Measurements from ENCODE around the gene KCND3. TPM values are rescaled to one million over a fixed set of nuclear protein-coding genes. Genes with fewer than 3 reads are reported as not detected.

Gene KCND3
- total RNA-seq, 1 experiment from 2014 or later = not detected

GRCh38 chr1:111778066-111778465 lies 211.4 kb downstream of the KCND3 start:
- POLR2A ChIA-PET (ENCODE audit: unreplicated experiment) = no interaction called here
- Histone ChIP-seq H4K20me1 (ENCODE audit: insufficient read depth) (no peaks in the 10 kb centered on the region), H3K79me2 (ENCODE audit: low read depth) (no peaks in the 10 kb centered on the region), H3K4me1 (replicated peaks; ENCODE audit: insufficient read depth) (no peaks in the 10 kb centered on the region), H3K9me2 (ENCODE audit: insufficient read depth) (no peaks in the 10 kb centered on the region), H3K9me3 (ENCODE audit: insufficient read depth, low read depth) (no peaks in the 10 kb centered on the region), H2AFZ (no peak overlapping the region), H3K36me3 (ENCODE audit: low read depth) (no peaks in the 10 kb centered on the region), H3K27ac (no peak overlapping the region), H3F3A (ENCODE audit: insufficient read depth, low read depth) (no peaks in the 10 kb centered on the region), H3K27me3 (ENCODE audit: insufficient read depth, low read depth) (peaks cover 73% of the 10 kb centered on the region), H3K4me3 (no peak overlapping the region), H3K4me2 (no peak overlapping the region)
- intact Hi-C loops (cut with micrococcal nuclease; ENCODE audit: unreplicated experiment) = no loop called here
- TF ChIP-seq CTCF (conservative IDR thresholded peaks at IDR 0.05) (no peak), EZH2 (IDR thresholded peaks at IDR 0.05; ENCODE audit: low read depth) (no peak)
- CTCF ChIA-PET = interaction anchor here (0.5 kb wide), 1 partner anchor 632 kb away, joined by 4 read pairs; no protein-coding TSS in a partner anchor
- BruUV-seq (replicated peaks) = no TSS peak
- no peak for DNase-seq

GRCh38 chr1:111777301-111777700 lies 212.2 kb downstream of the KCND3 start:
- Histone ChIP-seq H3K4me2 (no peak overlapping the region), H4K20me1 (ENCODE audit: insufficient read depth) (no peaks in the 10 kb centered on the region), H2AFZ (no peak overlapping the region), H3F3A (ENCODE audit: insufficient read depth, low read depth) (no peaks in the 10 kb centered on the region), H3K79me2 (ENCODE audit: low read depth) (no peaks in the 10 kb centered on the region), H3K9me3 (ENCODE audit: insufficient read depth, low read depth) (no peaks in the 10 kb centered on the region), H3K4me1 (replicated peaks; ENCODE audit: insufficient read depth) (no peaks in the 10 kb centered on the region), H3K27ac (no peak overlapping the region), H3K4me3 (no peak overlapping the region), H3K36me3 (ENCODE audit: low read depth) (no peaks in the 10 kb centered on the region), H3K27me3 (ENCODE audit: insufficient read depth, low read depth) (peaks cover 66% of the 10 kb centered on the region), H3K9me2 (ENCODE audit: insufficient read depth) (no peaks in the 10 kb centered on the region)
- ChIA-PET CTCF (no interaction called here), POLR2A (ENCODE audit: unreplicated experiment) (interaction anchor here (0.6 kb wide), 1 partner anchor 195 kb away, joined by 6 read pairs; no protein-coding TSS in a partner anchor)
- intact Hi-C loops (cut with micrococcal nuclease; ENCODE audit: unreplicated experiment) = no loop called here
- BruUV-seq (replicated peaks) = no TSS peak
- TF ChIP-seq EZH2 (IDR thresholded peaks at IDR 0.05; ENCODE audit: low read depth) = no peak
- no peak for TF ChIP-seq CTCF (conservative IDR thresholded peaks at IDR 0.05)
- no peak for DNase-seq

GRCh38 chr1:111776861-111777260 lies 212.6 kb downstream of the KCND3 start:
- no peak overlapping the region for H3K4me3 ChIP-seq
- H3K27ac ChIP-seq = no peak overlapping the region
- no peak for TF ChIP-seq CTCF (conservative IDR thresholded peaks at IDR 0.05)
- CTCF ChIA-PET = no interaction called here
- H2AFZ ChIP-seq = no peak overlapping the region
- H4K20me1 ChIP-seq (ENCODE audit: insufficient read depth) = no peaks in the 10 kb centered on the region
- H3K36me3 ChIP-seq (ENCODE audit: low read depth) = no peaks in the 10 kb centered on the region
- peaks cover 62% of the 10 kb centered on the region for H3K27me3 ChIP-seq (ENCODE audit: insufficient read depth, low read depth)
- intact Hi-C loops (cut with micrococcal nuclease; ENCODE audit: unreplicated experiment) = no loop called here
- H3K9me3 ChIP-seq (ENCODE audit: insufficient read depth, low read depth) = no peaks in the 10 kb centered on the region
- BruUV-seq (replicated peaks) = no TSS peak
- H3K4me1 ChIP-seq (replicated peaks; ENCODE audit: insufficient read depth) = no peaks in the 10 kb centered on the region
- H3K4me2 ChIP-seq = no peak overlapping the region
- no peak for DNase-seq
- no peaks in the 10 kb centered on the region for H3F3A ChIP-seq (ENCODE audit: insufficient read depth, low read depth)
- POLR2A ChIA-PET (ENCODE audit: unreplicated experiment) = no interaction called here
- no peaks in the 10 kb centered on the region for H3K79me2 ChIP-seq (ENCODE audit: low read depth)
- H3K9me2 ChIP-seq (ENCODE audit: insufficient read depth) = no peaks in the 10 kb centered on the region

Measured in PC-9 (cell line).